Measurements from ENCODE around the gene CCDC110. TPM values are rescaled to one million over a fixed set of nuclear protein-coding genes. Genes with fewer than 3 reads are reported as not detected.

The CCDC110 gene
- total and polyA plus RNA-seq, 9 of the 15 experiments (the other 6 are each of a cell fraction or from before 2014, with no cell fraction given): 0.04 to 0.35 (median 0.07) TPM; not detected in 4

- TF ChIP-seq PATZ1 (CRISPR knock-in tag; IDR thresholded peaks at IDR 0.05; ENCODE audit: borderline replicate concordance) (no peak), EP300 (IDR thresholded peaks at IDR 0.05; ENCODE audit: low read length) (no peak), ZNF695 (CRISPR knock-in tag; IDR thresholded peaks at IDR 0.05) (no peak), NFXL1 (CRISPR knock-in tag; IDR thresholded peaks at IDR 0.05) (no peak), MCM3 (IDR thresholded peaks at IDR 0.05) (no peak), BRF1 (IDR thresholded peaks at IDR 0.05; ENCODE audit: borderline replicate concordance, extremely low read depth, insufficient read length) (no peak), NR0B1 (IDR thresholded peaks at IDR 0.05; ENCODE audit: partially characterized antibody) (no peak), RB1 (IDR thresholded peaks at IDR 0.05; ENCODE audit: low read depth) (peak; percentile 84; the same call in 1 of the 2 replicates), RNF219 (CRISPR knock-in tag; IDR thresholded peaks at IDR 0.05) (no peak), ADNP (tag; IDR thresholded peaks at IDR 0.05) (no peak), ZNF253 (CRISPR knock-in tag; conservative IDR thresholded peaks at IDR 0.05) (no peak), ASH1L (IDR thresholded peaks at IDR 0.05; ENCODE audit: borderline replicate concordance, low read depth, partially characterized antibody) (peak; percentile 84), ZNF644 (tag; IDR thresholded peaks at IDR 0.05; ENCODE audit: low read depth) (peak; percentile 71; the same call in 1 of the 2 replicates), TRIM24 (IDR thresholded peaks at IDR 0.05) (no peak), ZNF512 (tag; IDR thresholded peaks at IDR 0.05) (no peak), FOXM1 (IDR thresholded peaks at IDR 0.05; ENCODE audit: low read depth) (no peak), FOXM1 (CRISPR knock-in tag; IDR thresholded peaks at IDR 0.05; ENCODE audit: low read depth) (no peak), POU5F1 (IDR thresholded peaks at IDR 0.05; ENCODE audit: borderline replicate concordance, low read depth, low read length, partially characterized antibody) (no peak), ZBTB34 (CRISPR knock-in tag; IDR thresholded peaks at IDR 0.05) (no peak)
Observed at GRCh38 chr4:185425647-185426352, 45.7 kb downstream of the CCDC110 start, which contains the start of gene UFSP2 (continued).

Measured in K562 (cell line).